ENCODE data around the gene MTA2.
A peak's percentile ranks its signal among the peaks of the same experiment; 100 is the strongest.
"Not testable (repeated sequence)": the region's sequence is repeated elsewhere in the genome, so short reads cannot be mapped to it uniquely, and the experiment has no call there.

MTA2 gene

GRCh38 chr11:62566247-62566646, 35.4 kb downstream of the MTA2 start:
- no peak for DNase-seq (ENCODE audit: low read depth in 2 of 2)

GRCh38 chr11:62565100-62565802, 36.4 kb downstream of the MTA2 start:
- no peak for DNase-seq (ENCODE audit: low read depth in 2 of 2)

- DNase-seq (ENCODE audit: low read depth in 2 of 2), result not testable (repeated sequence)
These were observed 39.9 kb downstream of the MTA2 start for GRCh38 chr11:62561677-62562230.

GRCh38 chr11:62560566-62561103, 41.0 kb downstream of the MTA2 start:
- peak in 1 of 2 experiments; percentile 59 for DNase-seq (ENCODE audit: low read depth in 2 of 2)

GRCh38 chr11:62559626-62560025, 42.0 kb downstream of the MTA2 start:
- not testable (repeated sequence) for DNase-seq (ENCODE audit: low read depth in 2 of 2)

GRCh38 chr11:62559204-62559603, 42.5 kb downstream of the MTA2 start:
- no peak for DNase-seq (ENCODE audit: low read depth in 2 of 2)

GRCh38 chr11:62558669-62559068, 43.0 kb downstream of the MTA2 start:
- DNase-seq (ENCODE audit: low read depth in 2 of 2), result no peak

GRCh38 chr11:62556875-62557631, 44.6 kb downstream of the MTA2 start:
- peak in 1 of 2 experiments; percentile 56 for DNase-seq (ENCODE audit: low read depth in 2 of 2)

- DNase-seq (ENCODE audit: low read depth in 2 of 2), result peak in 1 of 2 experiments; percentile 78
These were observed 45.4 kb downstream of the MTA2 start for GRCh38 chr11:62556108-62556874.

GRCh38 chr11:62555464-62556107, 46.1 kb downstream of the MTA2 start:
- DNase-seq (ENCODE audit: low read depth in 2 of 2), result no peak

- no peak for DNase-seq (ENCODE audit: low read depth in 2 of 2)
These were observed 47.1 kb downstream of the MTA2 start for GRCh38 chr11:62554387-62555167.

- no peak for DNase-seq (ENCODE audit: low read depth in 2 of 2)
These were observed 47.8 kb downstream of the MTA2 start for GRCh38 chr11:62553839-62554361.

GRCh38 chr11:62553080-62553838, 48.4 kb downstream of the MTA2 start:
- no peak for DNase-seq (ENCODE audit: low read depth in 2 of 2)

GRCh38 chr11:62552485-62553079, 49.1 kb downstream of the MTA2 start:
- no peak for DNase-seq (ENCODE audit: low read depth in 2 of 2)

- DNase-seq (ENCODE audit: low read depth in 2 of 2), result not testable (repeated sequence)
These were observed 51.2 kb downstream of the MTA2 start for GRCh38 chr11:62550478-62550877.

GRCh38 chr11:62548545-62549335, 52.9 kb downstream of the MTA2 start:
- no peak for DNase-seq (ENCODE audit: low read depth in 2 of 2)

GRCh38 chr11:62547691-62548281, 53.9 kb downstream of the MTA2 start:
- no peak for DNase-seq (ENCODE audit: low read depth in 2 of 2)
